GM21515 (cell line): Measurements from ENCODE around the gene CDH18.

Source experiments
- ATAC-seq: cut with Tn5 transposase; IDR thresholded peaks from one replicate; pipeline ENCODE4 v1.9.1; 2021; ENCODE audit not compliant: unreplicated experiment

Gene CDH18

GRCh38 chr5:19751326-19751725, 236.7 kb downstream of the CDH18 start:
- no peak for ATAC-seq

- no peak for ATAC-seq
These were observed 242.8 kb downstream of the CDH18 start for GRCh38 chr5:19745247-19745646.

GRCh38 chr5:19739671-19740070, 248.3 kb downstream of the CDH18 start:
- ATAC-seq: no peak

- no peak for ATAC-seq
These were observed 253.2 kb downstream of the CDH18 start for GRCh38 chr5:19734776-19735175.

GRCh38 chr5:19733612-19734495, 254.1 kb downstream of the CDH18 start:
- no peak for ATAC-seq

GRCh38 chr5:19728571-19728970, 259.4 kb downstream of the CDH18 start:
- ATAC-seq: no peak

GRCh38 chr5:19719109-19719508, 268.9 kb downstream of the CDH18 start:
- ATAC-seq: no peak

- ATAC-seq: no peak
These were observed 274.3 kb downstream of the CDH18 start for GRCh38 chr5:19713740-19714139.

- ATAC-seq: no peak
These were observed 278.6 kb downstream of the CDH18 start for GRCh38 chr5:19709403-19709802.

GRCh38 chr5:19706776-19707175, 281.2 kb downstream of the CDH18 start:
- no peak for ATAC-seq

GRCh38 chr5:19701731-19702130, 286.3 kb downstream of the CDH18 start:
- no peak for ATAC-seq

GRCh38 chr5:19694949-19695611, 292.9 kb downstream of the CDH18 start:
- no peak for ATAC-seq

- no peak for ATAC-seq
These were observed 297.0 kb downstream of the CDH18 start for GRCh38 chr5:19690978-19691377.

- ATAC-seq: no peak
These were observed 302.5 kb downstream of the CDH18 start for GRCh38 chr5:19685473-19685872.

- ATAC-seq: no peak
These were observed 311.1 kb downstream of the CDH18 start for GRCh38 chr5:19676895-19677294.

- no peak for ATAC-seq
These were observed 327.3 kb downstream of the CDH18 start for GRCh38 chr5:19660679-19661078.

- no peak for ATAC-seq
These were observed 332.4 kb downstream of the CDH18 start for GRCh38 chr5:19655627-19656026.

GRCh38 chr5:19638461-19638860, 349.5 kb downstream of the CDH18 start:
- no peak for ATAC-seq

- no peak for ATAC-seq
These were observed 357.1 kb downstream of the CDH18 start for GRCh38 chr5:19630876-19631275.

GRCh38 chr5:19626211-19626610, 361.8 kb downstream of the CDH18 start:
- ATAC-seq: no peak

- no peak for ATAC-seq
These were observed 362.4 kb downstream of the CDH18 start for GRCh38 chr5:19625562-19625961.

- no peak for ATAC-seq
These were observed 368.4 kb downstream of the CDH18 start for GRCh38 chr5:19619571-19619970.
